GM04504 (cell line): Measurements from ENCODE around the gene ADH7.

Experiments
- DNase-seq: peaks from one replicate; pipeline ENCODE4 v3.0.0-alpha.2; 2012; ENCODE audit warnings: low read depth

Gene ADH7

GRCh38 chr4:99435154-99435553 is at the start of gene ADH7:
TSS of gene ADH7 (minus strand) at chr4:99435342. CDS start at chr4:99435233, 109 bp downstream.
- no peak for DNase-seq

GRCh38 chr4:99483636-99484035 is 48.5 kb upstream of the ADH7 start:
- DNase-seq: no peak

- peak; percentile 4 for DNase-seq
Observed at GRCh38 chr4:99473131-99473530, 38.0 kb upstream of the ADH7 start.

- no peak for DNase-seq
Observed at GRCh38 chr4:99471896-99472295, 36.8 kb upstream of the ADH7 start.

- DNase-seq: no peak
Observed at GRCh38 chr4:99471349-99471748, 36.2 kb upstream of the ADH7 start.

- DNase-seq: peak; percentile 8
Observed at GRCh38 chr4:99468889-99469288, 33.7 kb upstream of the ADH7 start.

- no peak for DNase-seq
Observed at GRCh38 chr4:99467887-99468286, 32.7 kb upstream of the ADH7 start.

- no peak for DNase-seq
Observed at GRCh38 chr4:99463566-99463965, 28.4 kb upstream of the ADH7 start.

GRCh38 chr4:99462875-99463464 is 27.8 kb upstream of the ADH7 start:
- DNase-seq: peak; percentile 46

GRCh38 chr4:99461623-99462401 is 26.7 kb upstream of the ADH7 start:
- DNase-seq: no peak

- no peak for DNase-seq
Observed at GRCh38 chr4:99459546-99460042, 24.5 kb upstream of the ADH7 start.

GRCh38 chr4:99458911-99459447 is 23.8 kb upstream of the ADH7 start:
- no peak for DNase-seq

- no peak for DNase-seq
Observed at GRCh38 chr4:99457676-99458075, 22.5 kb upstream of the ADH7 start.

GRCh38 chr4:99457270-99457669 is 22.1 kb upstream of the ADH7 start:
- no peak for DNase-seq

- no peak for DNase-seq
Observed at GRCh38 chr4:99447513-99447912, 12.4 kb upstream of the ADH7 start.

- peak; percentile 32 for DNase-seq
Observed at GRCh38 chr4:99447079-99447478, 11.9 kb upstream of the ADH7 start.

- DNase-seq: peak; percentile 20
Observed at GRCh38 chr4:99438405-99438780, 3.3 kb upstream of the ADH7 start.

- no peak for DNase-seq
Observed at GRCh38 chr4:99437723-99438404, 2.7 kb upstream of the ADH7 start.

- DNase-seq: no peak
Observed at GRCh38 chr4:99436976-99437722, 2.0 kb upstream of the ADH7 start.

- no peak for DNase-seq
Observed at GRCh38 chr4:99436462-99436861, 1.3 kb upstream of the ADH7 start.

GRCh38 chr4:99430106-99430505 is 5.0 kb downstream of the ADH7 start:
- DNase-seq: no peak

GRCh38 chr4:99417125-99417524 is 18.0 kb downstream of the ADH7 start:
- DNase-seq: no peak
